Measurements from ENCODE around the gene KCNJ6. TPM values are rescaled to one million over a fixed set of nuclear protein-coding genes. Genes with fewer than 3 reads are reported as not detected.

Gene KCNJ6
- total RNA-seq, 4 donors from 2014 or later: 0.08 to 0.40 TPM; not detected in 2

DNA sequence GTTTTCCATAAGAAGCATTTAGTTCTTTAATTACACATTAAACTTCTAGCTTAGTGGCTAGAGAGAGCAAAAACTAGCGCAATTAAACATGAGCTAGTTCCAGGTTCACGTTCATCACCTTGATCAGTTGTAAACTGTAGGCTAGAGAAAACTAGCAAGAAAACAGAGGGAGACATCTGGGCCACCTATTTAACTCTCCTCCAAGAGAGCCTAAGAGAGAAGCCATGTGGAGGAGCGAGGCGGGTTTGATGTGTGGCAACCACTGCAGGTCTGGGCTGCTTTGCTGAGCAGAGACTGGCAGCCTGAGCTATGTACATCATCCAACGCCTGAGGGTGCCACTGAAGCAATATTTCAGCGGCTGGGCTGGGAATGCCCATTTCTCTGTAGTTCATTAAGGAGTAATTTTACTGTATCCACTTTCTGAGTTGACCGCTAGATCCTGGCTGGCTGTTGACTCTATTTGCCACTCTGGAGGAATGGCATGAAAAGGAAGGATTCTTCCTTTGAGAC is 296.7 kb downstream of the KCNJ6 start:
- Histone ChIP-seq H3K27me3 (no peaks in the 10 kb centered on the region), H3K9me3 (no peaks in the 10 kb centered on the region), H3K4me1 (peaks cover 0 to 18% (median 0%) of the 10 kb centered on the region in 3 donors), H3K36me3 (no peaks in the 10 kb centered on the region), H3K4me3 (no peak overlapping the region), H3K27ac (no peak overlapping the region)
- TF ChIP-seq POLR2AphosphoS5 (IDR thresholded peaks at IDR 0.05) (no peak), POLR2A (IDR thresholded peaks at IDR 0.05) (no peak), EP300 (IDR thresholded peaks at IDR 0.05) (no peak)
- TF ChIP-seq, protein P1, sequence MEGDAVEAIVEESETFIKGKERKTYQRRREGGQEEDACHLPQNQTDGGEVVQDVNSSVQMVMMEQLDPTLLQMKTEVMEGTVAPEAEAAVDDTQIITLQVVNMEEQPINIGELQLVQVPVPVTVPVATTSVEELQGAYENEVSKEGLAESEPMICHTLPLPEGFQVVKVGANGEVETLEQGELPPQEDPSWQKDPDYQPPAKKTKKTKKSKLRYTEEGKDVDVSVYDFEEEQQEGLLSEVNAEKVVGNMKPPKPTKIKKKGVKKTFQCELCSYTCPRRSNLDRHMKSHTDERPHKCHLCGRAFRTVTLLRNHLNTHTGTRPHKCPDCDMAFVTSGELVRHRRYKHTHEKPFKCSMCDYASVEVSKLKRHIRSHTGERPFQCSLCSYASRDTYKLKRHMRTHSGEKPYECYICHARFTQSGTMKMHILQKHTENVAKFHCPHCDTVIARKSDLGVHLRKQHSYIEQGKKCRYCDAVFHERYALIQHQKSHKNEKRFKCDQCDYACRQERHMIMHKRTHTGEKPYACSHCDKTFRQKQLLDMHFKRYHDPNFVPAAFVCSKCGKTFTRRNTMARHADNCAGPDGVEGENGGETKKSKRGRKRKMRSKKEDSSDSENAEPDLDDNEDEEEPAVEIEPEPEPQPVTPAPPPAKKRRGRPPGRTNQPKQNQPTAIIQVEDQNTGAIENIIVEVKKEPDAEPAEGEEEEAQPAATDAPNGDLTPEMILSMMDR (IDR thresholded peaks at IDR 0.05): no peak
- ATAC-seq: no peak
- WGBS, 2 donors (ENCODE audit: low coverage in 1 of 2): 84 to 90% methylated on average over 4 to 6 of the region's 7 CpGs

DNA sequence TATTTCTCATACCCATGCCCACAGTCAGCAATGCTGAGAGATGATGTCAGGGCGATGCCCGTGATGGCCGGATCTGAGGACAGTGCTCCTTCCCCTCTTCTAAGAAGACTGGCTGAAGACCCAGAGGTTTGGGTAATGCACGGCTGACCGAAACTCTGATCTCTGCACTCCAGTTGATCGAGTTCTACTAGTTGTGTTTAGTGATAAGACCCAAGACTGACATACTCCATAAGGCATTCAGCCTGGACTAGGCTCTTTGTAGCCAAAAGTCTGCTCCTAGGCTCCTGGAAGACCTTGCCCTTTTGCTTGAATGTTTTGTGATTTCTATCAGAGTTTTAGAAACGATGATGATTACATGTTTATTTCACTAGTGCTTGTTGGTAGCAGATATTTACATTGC is 298.2 kb downstream of the KCNJ6 start:
- H3K36me3 ChIP-seq: no peaks in the 10 kb centered on the region
- no peak overlapping the region for H3K27ac ChIP-seq
- H3K4me3 ChIP-seq: no peak overlapping the region
- H3K9me3 ChIP-seq: no peaks in the 10 kb centered on the region
- whole genome bisulfite sequencing, 2 donors (ENCODE audit: low coverage in 1 of 2): 70 to 91% methylated on average over 5 to 7 of the region's 7 CpGs
- no peaks in the 10 kb centered on the region for H3K27me3 ChIP-seq
- peaks cover 0 to 18% (median 0%) of the 10 kb centered on the region in 3 donors for H3K4me1 ChIP-seq
- no peak for ATAC-seq
- TF ChIP-seq POLR2AphosphoS5 (IDR thresholded peaks at IDR 0.05) (no peak), EP300 (IDR thresholded peaks at IDR 0.05) (no peak), POLR2A (IDR thresholded peaks at IDR 0.05) (no peak)
- TF ChIP-seq, protein P1 (IDR thresholded peaks at IDR 0.05): no peak

DNA sequence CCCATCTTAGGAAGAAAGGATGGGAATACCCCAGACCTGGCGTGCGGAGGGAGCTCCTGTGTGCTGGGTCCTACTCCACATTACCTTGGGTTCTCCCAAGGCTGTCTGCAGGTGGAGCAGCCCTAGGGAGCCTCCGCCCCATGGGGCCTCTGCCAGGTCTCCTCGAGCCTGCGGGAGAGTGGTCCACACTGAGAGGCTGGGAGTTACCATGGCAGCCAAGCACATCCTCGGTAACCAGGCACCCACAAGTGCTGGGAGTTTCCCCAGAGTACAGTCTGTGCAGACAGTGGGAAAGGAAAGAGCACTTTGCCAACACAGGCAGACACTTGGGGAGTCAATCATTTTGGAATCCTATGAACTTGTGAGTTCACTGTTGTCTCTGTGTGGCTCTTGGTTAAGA is 300.3 kb downstream of the KCNJ6 start:
- no peak for TF ChIP-seq POLR2AphosphoS5 (IDR thresholded peaks at IDR 0.05)
- no peaks in the 10 kb centered on the region for H3K27me3 ChIP-seq
- H3K4me3 ChIP-seq: no peak overlapping the region
- ATAC-seq: no peak
- H3K36me3 ChIP-seq: no peaks in the 10 kb centered on the region
- H3K4me1 ChIP-seq: peaks cover 0 to 15% (median 0%) of the 10 kb centered on the region in 3 donors
- H3K9me3 ChIP-seq: peaks cover 0 to 5% (median 0%) of the 10 kb centered on the region in 3 donors
- H3K27ac ChIP-seq: no peak overlapping the region
- 86 to 100% methylated on average over 1 to 4 of the region's 6 CpGs for WGBS, 2 donors (ENCODE audit: low coverage in 1 of 2)

DNA sequence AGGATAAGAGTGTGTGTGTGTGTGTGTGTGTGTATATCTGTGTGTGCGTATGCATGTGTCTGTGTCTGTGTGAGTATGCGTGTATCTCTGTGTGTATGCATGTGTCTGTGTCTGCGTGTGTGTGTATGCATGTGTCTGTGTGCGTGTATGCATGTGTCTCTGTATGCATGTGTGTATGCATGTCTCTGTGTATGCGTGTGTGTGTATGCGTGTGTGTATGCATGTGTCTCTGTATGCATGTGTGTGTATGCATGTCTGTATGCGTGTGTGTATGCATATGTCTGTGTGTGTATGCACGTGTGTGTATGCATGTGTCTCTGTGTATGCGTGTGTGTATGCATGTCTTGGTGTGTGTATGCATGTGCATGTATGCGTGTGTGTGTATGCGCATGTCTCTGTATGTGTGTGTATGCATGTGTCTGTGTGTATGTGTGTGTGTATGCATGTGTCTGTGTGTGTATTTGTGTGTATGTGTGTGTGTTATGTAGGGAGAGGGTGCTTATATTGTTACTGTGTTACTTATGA is 301.8 kb downstream of the KCNJ6 start:
- H3K9me3 ChIP-seq: peaks cover 0 to 6% (median 0%) of the 10 kb centered on the region in 3 donors
- 76 to 98% methylated on average over 6 of the region's 11 CpGs for WGBS, 2 donors (ENCODE audit: low coverage in 1 of 2)

DNA sequence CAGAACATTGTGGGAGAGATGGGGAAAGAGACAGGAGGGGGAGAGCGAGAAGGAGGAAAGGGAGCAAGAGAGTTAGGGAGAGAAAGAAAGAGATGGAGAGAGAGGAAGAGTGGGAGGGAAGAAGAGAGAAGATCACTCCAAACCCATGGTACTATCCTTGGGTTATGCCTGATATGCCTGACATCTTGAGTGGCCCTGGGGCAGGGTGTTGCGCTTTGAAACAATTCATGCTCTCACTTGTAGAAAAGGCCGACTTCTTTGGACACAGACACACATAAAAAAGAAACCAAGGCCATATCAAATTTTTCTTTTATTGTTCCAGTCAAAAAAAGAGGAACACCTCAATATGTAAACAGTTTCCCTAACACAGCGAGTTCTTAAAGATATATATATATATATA is 309.2 kb downstream of the KCNJ6 start:
- peaks cover 6% of the 10 kb centered on the region for H3K27me3 ChIP-seq
- no peaks in the 10 kb centered on the region for H3K4me1 ChIP-seq
- no peaks in the 10 kb centered on the region for H3K36me3 ChIP-seq
- TF ChIP-seq EP300 (IDR thresholded peaks at IDR 0.05) (no peak), POLR2A (IDR thresholded peaks at IDR 0.05) (no peak), POLR2AphosphoS5 (IDR thresholded peaks at IDR 0.05) (no peak)
- TF ChIP-seq, protein P1 (IDR thresholded peaks at IDR 0.05): no peak
- H3K9me3 ChIP-seq: peaks cover 0 to 6% (median 0%) of the 10 kb centered on the region in 3 donors
- no peak for ATAC-seq
- H3K27ac ChIP-seq: no peak overlapping the region
- no peak overlapping the region for H3K4me3 ChIP-seq
- WGBS, 2 donors (ENCODE audit: low coverage in 1 of 2): 61 to 76% methylated on average over 4 of the region's 4 CpGs

More for the DNA sequence above, 301.8 kb downstream of the KCNJ6 start:
- ATAC-seq: no peak
- Histone ChIP-seq H3K36me3 (no peaks in the 10 kb centered on the region), H3K4me3 (no peak overlapping the region), H3K4me1 (no peaks in the 10 kb centered on the region), H3K27me3 (no peaks in the 10 kb centered on the region), H3K27ac (no peak overlapping the region)
- TF ChIP-seq, protein P1 (IDR thresholded peaks at IDR 0.05): no peak
- TF ChIP-seq POLR2AphosphoS5 (IDR thresholded peaks at IDR 0.05): no peak
- TF ChIP-seq POLR2A (IDR thresholded peaks at IDR 0.05): no peak
- TF ChIP-seq EP300 (IDR thresholded peaks at IDR 0.05): no peak
